Lower leg skin (tissue), 4 donors: ENCODE measurements around the gene MYG1. TPM values are rescaled to one million over a fixed set of nuclear protein-coding genes. Genes with fewer than 3 reads are reported as not detected.

Experiments used
- DNase-seq, 2 donors: peaks; one replicate each; pipeline ENCODE4 v3.0.0-alpha.2; 2019; ENCODE audit warnings: low spot score in 2 of 2
- H3K4me3 ChIP-seq: fragments of 200-600 bp; sonication (generic); 2 replicates; pipeline ENCODE4 v1.5.1; 2017; ENCODE audit warnings: mild to moderate bottlenecking, low read depth; ENCODE audit not compliant: poor library complexity, severe bottlenecking
- POLR2A ChIP-seq, 2 donors: fragments of 450-650 bp; IDR thresholded peaks; one replicate each; pipeline ENCODE4 v1.6.1; 2016 to 2017; ENCODE audit warnings: antibody characterized with exemption in 2 of 2, mild to moderate bottlenecking in 1 of 2, moderate library complexity in 1 of 2
- WGBS, 2 donors: methylation state at CpG; one replicate each; pipeline ENCODE4 v1.1.5; 2018; 5-methylcytosine and 5-hydroxymethylcytosine counted together
- intact Hi-C: fragments of 100-400 bp; cut with DNase I; formaldehyde crosslinking; loops from one replicate; pipeline ENCODE4 v1.15.0; 2023; ENCODE audit warnings: low total_unique reads
- total RNA-seq, 4 donors: library from RNA; depleted of rRNA; stranded (reverse); fragments of >200 nt; gene quantifications; one replicate each; pipeline ENCODE4 v1.1.0, GENCODE V29; 2016
- TF ChIP-seq, protein P1 (sequence below), 3 donors: fragments of 450-650 bp; IDR thresholded peaks; one replicate each; pipeline ENCODE4 v1.5.1; 2016; ENCODE audit warnings: antibody characterized with exemption in 3 of 3, mild to moderate bottlenecking in 3 of 3, moderate library complexity in 2 of 3

MYG1 gene
- total RNA-seq, 4 donors from 2014 or later, result 39.2 to 53.5 (median 46.8) TPM

DNA sequence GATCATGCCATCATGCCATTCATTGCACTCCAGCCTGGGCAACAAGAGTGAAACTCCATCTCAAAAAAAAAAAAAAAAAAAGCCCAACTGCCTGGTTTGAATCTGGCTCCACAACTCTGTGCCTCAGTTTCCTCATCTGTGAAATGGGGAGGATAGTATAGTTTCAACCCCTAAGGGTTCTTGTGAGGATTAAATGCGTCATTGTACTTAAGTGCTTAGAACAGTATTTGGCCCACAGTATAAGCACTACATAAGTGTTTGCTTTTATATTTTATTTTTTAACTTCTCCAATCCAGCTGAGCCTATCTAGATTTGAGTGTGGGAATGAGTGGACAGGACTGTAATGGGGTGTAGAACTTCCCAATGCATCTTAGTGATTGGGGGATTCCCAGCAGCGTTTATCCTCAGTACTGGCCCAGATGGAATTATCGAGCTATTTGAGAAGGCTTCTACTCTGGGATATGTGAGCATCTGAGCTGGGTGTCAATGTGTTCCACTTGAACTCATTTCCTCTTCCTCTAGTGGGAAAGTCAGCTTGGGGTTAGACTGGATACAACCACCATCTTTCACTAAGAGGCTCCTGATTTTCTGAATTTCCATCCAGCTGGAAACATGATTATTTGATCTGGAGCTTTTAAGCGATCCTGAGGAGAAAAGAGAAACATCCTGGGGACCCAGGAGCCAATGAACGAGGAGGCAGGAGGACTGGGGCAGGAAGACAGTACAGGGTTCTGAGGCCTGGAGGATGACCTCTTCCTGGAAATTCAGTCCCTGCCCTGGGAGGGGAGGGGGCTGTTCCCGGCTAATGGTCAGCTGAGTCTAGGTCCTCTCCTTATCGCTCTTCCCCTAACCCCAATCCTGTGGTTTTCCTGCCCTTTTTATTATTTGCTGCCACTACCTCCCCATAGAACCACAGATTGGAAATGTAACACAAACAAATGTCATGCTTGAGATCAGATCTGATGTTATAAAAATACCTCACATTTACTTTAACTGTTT, 40.7 kb upstream of the MYG1 start:
- no peak for DNase-seq
- TF ChIP-seq POLR2A (IDR thresholded peaks at IDR 0.05), result no peak
- TF ChIP-seq, protein P1, sequence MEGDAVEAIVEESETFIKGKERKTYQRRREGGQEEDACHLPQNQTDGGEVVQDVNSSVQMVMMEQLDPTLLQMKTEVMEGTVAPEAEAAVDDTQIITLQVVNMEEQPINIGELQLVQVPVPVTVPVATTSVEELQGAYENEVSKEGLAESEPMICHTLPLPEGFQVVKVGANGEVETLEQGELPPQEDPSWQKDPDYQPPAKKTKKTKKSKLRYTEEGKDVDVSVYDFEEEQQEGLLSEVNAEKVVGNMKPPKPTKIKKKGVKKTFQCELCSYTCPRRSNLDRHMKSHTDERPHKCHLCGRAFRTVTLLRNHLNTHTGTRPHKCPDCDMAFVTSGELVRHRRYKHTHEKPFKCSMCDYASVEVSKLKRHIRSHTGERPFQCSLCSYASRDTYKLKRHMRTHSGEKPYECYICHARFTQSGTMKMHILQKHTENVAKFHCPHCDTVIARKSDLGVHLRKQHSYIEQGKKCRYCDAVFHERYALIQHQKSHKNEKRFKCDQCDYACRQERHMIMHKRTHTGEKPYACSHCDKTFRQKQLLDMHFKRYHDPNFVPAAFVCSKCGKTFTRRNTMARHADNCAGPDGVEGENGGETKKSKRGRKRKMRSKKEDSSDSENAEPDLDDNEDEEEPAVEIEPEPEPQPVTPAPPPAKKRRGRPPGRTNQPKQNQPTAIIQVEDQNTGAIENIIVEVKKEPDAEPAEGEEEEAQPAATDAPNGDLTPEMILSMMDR (IDR thresholded peaks at IDR 0.05), result no peak
- WGBS, 2 donors, result 74 to 76% methylated on average over 7 of the region's 7 CpGs
- no peak overlapping the region for H3K4me3 ChIP-seq
- intact Hi-C loops, result no loop called here

- H3K4me3 ChIP-seq, result no peak overlapping the region
- no peak for DNase-seq
- TF ChIP-seq, protein P1 (IDR thresholded peaks at IDR 0.05), result no peak
- no peak for TF ChIP-seq POLR2A (IDR thresholded peaks at IDR 0.05)
- intact Hi-C loops, result no loop called here
- WGBS, 2 donors, result 84 to 92% methylated on average over 6 of the region's 6 CpGs
Observed at GRCh38 chr12:53259891-53260290, 39.6 kb upstream of the MYG1 start.

- H3K4me3 ChIP-seq, result no peak overlapping the region
- no peak for TF ChIP-seq POLR2A (IDR thresholded peaks at IDR 0.05)
- TF ChIP-seq, protein P1 (IDR thresholded peaks at IDR 0.05), result no peak
- no peak for DNase-seq
- 81% methylated on average over 2 of the region's 2 CpGs for WGBS, 2 donors
- intact Hi-C loops, result no loop called here
Observed at GRCh38 chr12:53265783-53266182, 33.7 kb upstream of the MYG1 start.

DNA sequence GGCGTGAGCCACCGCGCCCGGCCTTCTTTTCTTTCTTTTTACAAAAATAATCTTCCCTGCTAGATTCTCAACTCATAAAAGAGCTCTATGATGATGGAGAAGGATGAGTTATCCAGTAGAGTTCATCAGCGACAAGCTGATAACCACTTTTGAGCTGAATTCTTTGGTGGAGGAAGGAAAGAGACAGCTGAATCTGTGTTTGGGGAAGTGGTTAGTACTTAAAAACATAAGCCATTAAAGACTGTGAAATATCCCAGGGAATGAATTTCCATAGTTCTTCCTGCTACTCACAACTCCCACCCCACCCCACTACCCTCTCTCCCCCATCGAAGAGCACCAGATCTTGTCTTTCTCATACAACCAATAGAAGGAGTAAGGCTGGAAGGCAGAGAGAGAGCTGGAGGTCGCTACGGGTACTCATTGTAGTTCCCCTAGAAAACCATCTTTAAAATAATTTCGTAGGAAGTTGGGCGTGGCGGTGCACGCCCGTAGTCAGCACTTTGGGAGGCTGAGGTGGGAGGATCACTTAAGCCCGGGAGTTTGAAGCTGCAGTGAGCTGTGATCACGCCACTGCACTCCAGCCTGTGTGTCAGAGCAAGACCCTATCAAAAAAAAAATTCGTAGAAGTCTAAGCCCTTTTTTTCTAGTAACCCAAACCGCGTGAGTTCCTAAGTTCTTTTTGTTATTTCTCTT, 32.0 kb upstream of the MYG1 start:
- no peak for DNase-seq
- intact Hi-C loops, result no loop called here
- peak overlapping the region; percentile 60 for H3K4me3 ChIP-seq
- TF ChIP-seq, protein P1 (IDR thresholded peaks at IDR 0.05), result no peak
- no peak for TF ChIP-seq POLR2A (IDR thresholded peaks at IDR 0.05)
- WGBS, 2 donors, result 40 to 42% methylated on average over 18 of the region's 18 CpGs

GRCh38 chr12:53267999-53268629, 31.4 kb upstream of the MYG1 start, which contains the start of gene ESPL1:
TSS of gene ESPL1 (plus strand) at chr12:53268299. CDS start at chr12:53268767, 468 bp downstream.
- H3K4me3 ChIP-seq, result peak within 1 kb of the TSS; percentile 60
- intact Hi-C loops, result no loop called here
- TF ChIP-seq POLR2A (IDR thresholded peaks at IDR 0.05), result no peak
- TF ChIP-seq, protein P1 (IDR thresholded peaks at IDR 0.05), result no peak
- peak; percentile 46 to 93 for DNase-seq
- 0% methylated on average over 45 to 58 of the region's 58 CpGs for WGBS, 2 donors
